ENCODE measurements around the gene SNRPD3.
"Not testable (repeated sequence)": the region's sequence is repeated elsewhere in the genome, so short reads cannot be mapped to it uniquely, and the experiment has no call there.

The SNRPD3 gene

GRCh38 chr22:24550028-24550901 is 5.5 kb upstream of the SNRPD3 start:
- peak overlapping the region; percentile 38 for H3K9ac ChIP-seq (ENCODE audit: low read depth, low read length, poor library complexity, severe bottlenecking)

DNA sequence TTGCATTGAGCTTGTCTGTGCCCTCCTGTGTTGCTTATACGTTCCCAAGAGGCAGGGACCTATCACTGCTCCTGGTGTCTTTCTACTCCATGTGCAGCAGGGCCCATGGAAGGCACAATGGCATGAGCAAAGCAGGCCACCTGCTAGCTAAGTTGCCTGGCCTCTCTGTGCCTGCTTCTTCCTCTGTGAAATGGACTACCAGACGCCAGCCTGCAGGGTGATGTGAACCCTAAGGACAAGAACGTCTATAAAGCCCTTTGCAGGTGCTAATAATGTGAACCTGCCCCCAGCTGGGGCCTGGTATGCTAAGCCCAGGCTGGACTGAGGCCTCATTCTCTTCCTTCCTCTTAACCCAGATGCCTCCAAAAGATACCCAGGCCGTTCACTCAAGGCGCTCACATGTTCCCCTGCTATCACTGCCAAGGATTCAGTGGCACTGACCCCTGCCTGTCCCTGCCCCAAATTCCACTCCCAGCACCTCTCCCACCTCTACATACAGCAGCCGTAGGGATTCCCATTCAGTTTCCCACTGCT is 4.8 kb upstream of the SNRPD3 start:
- Histone ChIP-seq H3K27me3 (ENCODE audit: insufficient read depth, low read length, poor library complexity, severe bottlenecking) (peaks cover 4% of the 10 kb centered on the region), H3K79me2 (ENCODE audit: insufficient read depth, low read length) (peaks cover 69% of the 10 kb centered on the region), H3K4me1 (ENCODE audit: insufficient read depth, low read length, poor library complexity, severe bottlenecking) (peaks cover 32% of the 10 kb centered on the region), H4K20me1 (ENCODE audit: insufficient read depth, low read length, poor library complexity, severe bottlenecking) (peaks cover 32% of the 10 kb centered on the region), H3K9me3 (ENCODE audit: insufficient read depth, low read depth, low read length) (no peaks in the 10 kb centered on the region), H3F3A (ENCODE audit: low read depth) (no peaks in the 10 kb centered on the region), H3K36me3 (ENCODE audit: insufficient read depth, low read length) (peaks cover 25% of the 10 kb centered on the region; the same call in 1 of the 2 replicates), H3K4me2 (ENCODE audit: low read depth, low read length, poor library complexity, severe bottlenecking) (peak overlapping the region; percentile 88), H3K9me2 (replicated peaks; ENCODE audit: low read depth, low read length) (no peaks in the 10 kb centered on the region), H3K9ac (ENCODE audit: low read depth, low read length, poor library complexity, severe bottlenecking) (peak overlapping the region; percentile 38), H3K4me3 (ENCODE audit: low read length, poor library complexity, severe bottlenecking) (peak overlapping the region; percentile 17), H2AFZ (ENCODE audit: low read length) (no peak overlapping the region)
- TF ChIP-seq CTCF (conservative IDR thresholded peaks at IDR 0.05; ENCODE audit: low read length) (no peak), EZH2phosphoT487 (IDR thresholded peaks at IDR 0.05; ENCODE audit: borderline replicate concordance) (no peak)

More at GRCh38 chr22:24550028-24550901, 5.5 kb upstream of the SNRPD3 start:
- peaks cover 4% of the 10 kb centered on the region for H3K27me3 ChIP-seq (ENCODE audit: insufficient read depth, low read length, poor library complexity, severe bottlenecking)
- no peaks in the 10 kb centered on the region for H3K9me3 ChIP-seq (ENCODE audit: insufficient read depth, low read depth, low read length)
- H4K20me1 ChIP-seq (ENCODE audit: insufficient read depth, low read length, poor library complexity, severe bottlenecking): peaks cover 31% of the 10 kb centered on the region
- TF ChIP-seq CTCF (conservative IDR thresholded peaks at IDR 0.05; ENCODE audit: low read length) (no peak), EZH2phosphoT487 (IDR thresholded peaks at IDR 0.05; ENCODE audit: borderline replicate concordance) (no peak)
- H3K4me1 ChIP-seq (ENCODE audit: insufficient read depth, low read length, poor library complexity, severe bottlenecking): peaks cover 32% of the 10 kb centered on the region
- peak overlapping the region; percentile 17 for H3K4me3 ChIP-seq (ENCODE audit: low read length, poor library complexity, severe bottlenecking)
- peaks cover 25% of the 10 kb centered on the region; the same call in 1 of the 2 replicates for H3K36me3 ChIP-seq (ENCODE audit: insufficient read depth, low read length)
- H3F3A ChIP-seq (ENCODE audit: low read depth): no peaks in the 10 kb centered on the region
- H2AFZ ChIP-seq (ENCODE audit: low read length): no peak overlapping the region
- no peaks in the 10 kb centered on the region for H3K9me2 ChIP-seq (replicated peaks; ENCODE audit: low read depth, low read length)
- H3K79me2 ChIP-seq (ENCODE audit: insufficient read depth, low read length): peaks cover 67% of the 10 kb centered on the region
- peak overlapping the region; percentile 88 for H3K4me2 ChIP-seq (ENCODE audit: low read depth, low read length, poor library complexity, severe bottlenecking)

DNA sequence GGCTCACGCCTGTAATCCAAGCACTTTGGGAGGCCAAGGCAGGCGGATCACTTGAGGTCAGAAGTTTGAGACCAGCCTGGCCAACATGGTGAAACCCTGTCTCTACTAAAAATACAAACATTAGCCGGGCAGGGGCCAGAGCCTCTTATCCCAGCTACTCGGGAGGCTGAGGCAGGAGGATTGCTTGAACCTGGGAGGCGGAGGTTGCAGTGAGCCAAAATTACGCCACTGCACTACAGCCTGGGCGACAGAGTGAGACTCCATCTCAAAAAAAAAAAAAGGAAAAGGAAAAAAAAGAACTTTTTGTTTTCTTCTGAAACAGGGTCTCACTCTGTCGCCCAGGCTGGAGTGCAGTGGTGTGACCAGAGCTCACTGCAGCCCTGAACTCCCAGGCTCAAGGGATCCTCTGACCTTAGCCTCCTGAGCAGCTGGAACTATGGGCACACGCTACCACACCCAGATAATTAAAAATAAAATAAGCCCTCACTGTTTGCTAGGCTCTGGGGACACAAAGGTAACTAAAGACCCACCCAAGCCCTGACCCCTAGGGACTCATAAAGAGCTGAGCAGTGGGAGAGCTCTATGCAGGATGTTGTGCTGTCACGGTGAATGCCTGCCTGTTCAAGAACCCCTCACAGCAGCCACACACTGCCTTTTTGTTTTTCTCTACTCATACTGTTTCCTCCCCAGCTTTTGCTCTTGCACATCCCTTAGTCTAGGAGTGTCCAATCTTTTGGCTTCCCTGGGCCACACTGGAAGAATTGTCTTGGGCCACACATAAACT is 3.1 kb upstream of the SNRPD3 start:
- peak overlapping the region; percentile 88 for H3K4me2 ChIP-seq (ENCODE audit: low read depth, low read length, poor library complexity, severe bottlenecking)
- peak overlapping the region; percentile 98 for H3K9ac ChIP-seq (ENCODE audit: low read depth, low read length, poor library complexity, severe bottlenecking)
- H3K36me3 ChIP-seq (ENCODE audit: insufficient read depth, low read length): peaks cover 11% of the 10 kb centered on the region
- not testable (repeated sequence) for H3K27me3 ChIP-seq (ENCODE audit: insufficient read depth, low read length, poor library complexity, severe bottlenecking); H3F3A ChIP-seq (ENCODE audit: low read depth); H3K9me2 ChIP-seq (replicated peaks; ENCODE audit: low read depth, low read length); H2AFZ ChIP-seq (ENCODE audit: low read length); H3K9me3 ChIP-seq (ENCODE audit: insufficient read depth, low read depth, low read length)
- peaks cover 86% of the 10 kb centered on the region for H3K79me2 ChIP-seq (ENCODE audit: insufficient read depth, low read length)
- H3K4me1 ChIP-seq (ENCODE audit: insufficient read depth, low read length, poor library complexity, severe bottlenecking): peaks cover 45% of the 10 kb centered on the region
- peaks cover 50% of the 10 kb centered on the region for H4K20me1 ChIP-seq (ENCODE audit: insufficient read depth, low read length, poor library complexity, severe bottlenecking)
- H3K4me3 ChIP-seq (ENCODE audit: low read length, poor library complexity, severe bottlenecking): peak overlapping the region; percentile 97

Data from Loucy (cell line).